SK-MEL-5 (cell line): ENCODE measurements around the gene MARVELD3. TPM values are rescaled to one million over a fixed set of nuclear protein-coding genes. Genes with fewer than 3 reads are reported as not detected.
"Not testable (repeated sequence)": the region's sequence is repeated elsewhere in the genome, so short reads cannot be mapped to it uniquely, and the experiment has no call there.

Source experiments
- DNase-seq: peaks from one replicate; pipeline ENCODE4 v3.0.0-alpha.2; 2016; ENCODE audit warnings: low read depth, low spot score
- in situ Hi-C: cut with HindIII; loops from 2 replicates; pipeline ENCODE4 v1.10.0; 2016; ENCODE audit warnings: low sequenced_read_pairs, high pct_unique_total_duplicates, low pct_unique_long_range_greater_than_20kb
- total RNA-seq: library from RNA; depleted of rRNA; stranded (reverse); fragments of >200 nt; shearing (Covaris generic); gene quantifications from 2 replicates; pipeline ENCODE4 v1.2.3, GENCODE V29; 2014

MARVELD3 gene
- total RNA-seq, 1 experiment from 2014 or later: 0.08 TPM

DNA sequence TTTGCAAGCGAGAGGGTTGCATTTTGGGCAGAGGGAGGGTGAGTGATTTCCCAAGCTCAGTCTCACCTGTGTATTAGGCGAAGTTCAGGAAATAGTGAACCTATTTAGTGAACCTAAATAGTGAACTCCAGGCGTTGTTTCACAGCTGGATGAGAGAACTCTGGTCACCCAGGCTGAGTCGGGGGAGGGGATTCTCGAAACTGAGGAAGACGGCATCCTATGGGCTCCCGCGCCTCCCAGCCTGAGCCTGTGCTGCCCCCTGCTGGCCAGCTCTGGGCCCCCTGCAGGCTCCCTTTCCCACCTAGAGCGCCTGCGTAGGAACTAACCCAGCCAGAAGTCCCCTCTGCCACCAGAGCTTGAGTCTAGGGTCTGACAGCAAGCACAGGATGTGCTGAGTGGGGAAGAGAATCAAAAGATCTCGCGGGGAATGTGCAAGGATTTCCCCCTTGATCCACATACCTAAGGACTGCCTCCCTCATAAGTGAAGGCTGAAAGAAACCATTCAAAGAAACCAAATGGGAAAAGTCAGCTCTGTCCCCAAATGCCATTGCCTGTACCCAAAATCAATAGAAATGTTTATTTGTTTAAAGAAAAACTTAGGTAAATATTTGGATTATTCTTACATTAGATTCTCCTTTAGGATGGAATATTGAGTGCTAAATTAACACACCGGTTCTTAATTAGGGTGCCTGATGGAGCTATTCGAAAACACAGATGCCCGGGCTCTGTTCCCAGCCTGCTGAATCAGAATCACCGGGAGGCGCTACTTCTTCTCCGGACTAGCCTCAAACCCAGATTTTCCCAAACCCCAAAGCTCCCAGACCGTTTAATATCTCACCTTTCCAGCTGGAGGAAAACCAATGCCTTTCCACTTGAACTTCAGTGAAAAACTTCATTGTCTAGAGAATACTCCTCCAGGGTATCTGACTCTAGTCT lies 14.8 kb upstream of the MARVELD3 start:
- in situ Hi-C loops: no loop called here
- DNase-seq: peak; percentile 71

DNA sequence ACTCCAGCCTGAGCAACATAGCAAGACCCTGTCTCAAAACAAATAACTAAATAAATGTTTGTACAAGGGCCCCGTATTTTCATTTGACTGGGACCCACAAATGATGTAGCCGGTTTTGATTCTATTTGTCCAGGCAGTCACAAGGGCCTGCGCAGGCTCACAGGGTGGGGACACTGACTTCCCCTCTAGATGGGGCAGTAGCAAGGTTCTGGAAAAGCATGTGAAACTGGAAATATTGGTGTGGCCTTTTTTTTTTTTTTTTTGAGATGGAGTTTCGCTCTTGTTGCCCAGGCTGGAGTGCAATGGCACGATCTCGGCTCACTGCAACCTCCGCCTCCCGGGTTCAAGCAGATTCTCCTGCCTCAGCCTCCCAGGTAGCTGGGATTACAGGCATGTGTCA lies 11.0 kb upstream of the MARVELD3 start:
- DNase-seq, in situ Hi-C loops: not testable (repeated sequence)

DNA sequence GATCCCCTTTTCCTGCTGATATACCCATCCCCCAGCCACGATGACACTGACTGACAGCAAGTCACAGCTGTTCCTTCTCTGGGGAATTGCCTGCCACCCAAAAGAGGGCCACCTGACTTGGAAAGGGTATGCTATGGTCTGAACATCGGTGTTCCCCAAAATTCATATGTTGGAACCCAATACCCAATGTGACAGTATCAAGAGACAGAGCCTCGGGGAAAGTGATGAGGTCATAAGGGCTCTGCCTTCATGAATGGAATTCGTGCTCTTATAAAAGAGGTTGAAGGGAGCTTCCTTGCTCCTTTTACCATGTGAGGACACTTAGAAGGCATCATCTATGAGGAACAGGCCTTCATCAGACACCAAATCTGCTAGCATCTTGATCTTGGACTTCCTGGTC lies 7.6 kb upstream of the MARVELD3 start:
- in situ Hi-C loops: no loop called here
- DNase-seq: no peak

DNA sequence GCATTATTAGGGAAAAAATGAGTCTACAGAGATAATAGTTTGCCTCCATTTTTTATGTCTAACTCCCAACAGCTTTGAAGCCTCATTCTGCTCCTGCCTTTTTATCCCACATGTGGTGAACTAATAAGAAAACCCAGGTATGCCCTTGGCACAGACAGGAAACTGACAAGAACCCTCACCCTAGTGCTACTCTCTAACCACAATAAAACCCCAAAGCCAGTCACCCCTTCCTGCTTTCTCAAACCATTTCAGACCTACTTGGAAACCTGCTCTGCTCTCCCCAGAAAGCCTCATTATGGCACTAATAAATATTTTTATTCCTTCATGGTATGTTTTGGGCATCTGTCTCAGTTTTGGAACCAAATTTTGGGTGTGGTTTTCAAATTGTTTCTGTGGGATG lies 3.9 kb upstream of the MARVELD3 start:
- in situ Hi-C loops: no loop called here
- no peak for DNase-seq

DNA sequence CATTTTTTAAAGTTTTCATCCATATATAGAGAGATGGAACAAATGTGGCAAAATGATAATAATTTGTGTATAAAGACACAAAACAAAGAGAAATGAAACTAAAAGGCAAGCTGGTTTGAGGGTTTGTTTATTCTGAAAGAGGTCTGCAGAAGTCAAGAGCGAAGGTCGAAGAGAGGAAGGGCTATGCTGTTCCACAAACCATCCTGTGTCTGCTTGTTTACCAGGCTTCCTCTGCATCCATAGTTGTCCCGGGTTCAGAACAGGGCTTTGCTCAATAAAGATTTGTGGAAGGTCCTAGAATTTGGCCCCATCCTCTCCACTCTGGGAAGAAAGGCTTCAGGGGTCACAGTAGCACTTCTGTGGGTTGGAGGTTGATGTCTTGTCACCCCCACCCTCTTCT lies 2.4 kb upstream of the MARVELD3 start:
- DNase-seq: no peak
- in situ Hi-C loops: no loop called here

DNA sequence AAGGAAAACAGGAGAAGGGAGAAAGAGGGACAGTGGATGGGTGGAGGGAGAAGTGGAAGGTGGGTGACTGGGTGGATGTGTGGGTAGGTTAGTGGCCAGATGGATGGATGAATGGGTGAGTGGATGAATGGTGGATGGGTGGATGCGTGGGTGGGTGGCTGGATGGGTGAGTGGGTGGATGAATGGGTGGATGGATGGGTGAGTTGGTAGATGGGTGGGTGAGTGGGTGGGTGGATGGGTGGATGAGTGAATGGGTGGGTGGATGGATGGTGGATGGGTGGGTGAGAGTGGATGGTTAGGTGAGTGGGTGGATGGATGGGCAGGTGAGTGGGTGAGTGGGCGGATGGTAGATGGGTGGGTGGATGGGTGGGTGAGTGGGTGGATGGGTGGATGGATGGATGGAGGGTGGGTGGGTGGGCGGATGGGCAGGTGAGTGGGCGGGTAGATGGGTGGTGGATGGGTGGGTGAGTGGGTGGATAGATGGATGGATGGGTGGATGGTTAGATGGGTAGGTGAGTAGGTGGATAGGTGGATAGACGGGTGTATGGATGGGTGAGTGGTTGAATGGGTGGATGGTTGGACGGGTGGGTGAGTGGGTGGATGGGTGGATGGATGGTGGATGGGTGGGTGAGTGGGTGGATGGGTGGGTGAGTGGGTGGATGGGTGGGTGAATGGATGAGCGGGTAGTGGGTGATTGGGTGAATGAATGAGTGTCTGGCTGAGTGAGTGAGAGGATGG lies 702 bp upstream of the MARVELD3 start:
- DNase-seq: no peak
- in situ Hi-C loops: no loop called here

DNA sequence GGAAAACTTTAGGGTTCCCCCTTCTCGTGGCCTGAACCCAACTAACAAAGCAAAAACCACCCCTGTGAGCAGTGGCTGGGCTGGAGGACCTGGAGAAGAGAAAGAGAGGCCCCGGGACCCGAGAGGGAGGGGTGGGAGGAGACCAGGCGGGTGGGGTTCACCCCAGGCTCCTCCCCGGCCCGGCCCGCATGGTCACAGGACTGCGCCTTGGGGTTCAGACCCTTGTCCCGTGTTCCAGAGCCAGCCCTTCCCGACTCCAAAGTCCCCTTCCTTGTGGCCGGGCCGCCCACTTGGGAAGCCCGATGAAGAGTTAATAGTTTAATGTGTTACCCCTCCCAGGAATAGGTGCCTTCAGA lies 852 bp downstream of the MARVELD3 start:
- DNase-seq: no peak

DNA sequence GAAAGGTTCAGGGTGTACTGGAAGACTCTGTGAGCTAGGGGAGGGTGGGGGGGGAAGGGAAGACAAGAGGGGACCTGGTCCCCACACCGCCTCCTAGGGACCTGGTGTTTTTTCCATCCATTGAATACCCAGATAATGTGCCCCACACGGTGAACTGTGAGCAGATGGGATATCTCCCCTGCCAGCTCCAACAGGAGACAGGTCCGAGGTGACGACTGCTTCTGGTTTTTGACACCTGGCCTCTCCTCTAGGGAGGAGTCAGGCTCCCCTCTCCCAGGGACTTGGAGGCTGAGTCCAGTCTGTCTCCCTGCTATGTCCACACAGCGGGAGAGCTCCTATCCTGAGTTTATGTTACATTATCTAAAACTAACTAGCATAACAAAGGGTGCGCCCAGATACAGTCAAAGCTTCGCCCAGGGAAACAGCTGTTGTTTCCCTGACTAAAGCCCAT lies 1.8 kb downstream of the MARVELD3 start:
- no peak for DNase-seq
- in situ Hi-C loops: no loop called here

More for the DNA sequence above, 852 bp downstream of the MARVELD3 start:
- in situ Hi-C loops: no loop called here

DNA sequence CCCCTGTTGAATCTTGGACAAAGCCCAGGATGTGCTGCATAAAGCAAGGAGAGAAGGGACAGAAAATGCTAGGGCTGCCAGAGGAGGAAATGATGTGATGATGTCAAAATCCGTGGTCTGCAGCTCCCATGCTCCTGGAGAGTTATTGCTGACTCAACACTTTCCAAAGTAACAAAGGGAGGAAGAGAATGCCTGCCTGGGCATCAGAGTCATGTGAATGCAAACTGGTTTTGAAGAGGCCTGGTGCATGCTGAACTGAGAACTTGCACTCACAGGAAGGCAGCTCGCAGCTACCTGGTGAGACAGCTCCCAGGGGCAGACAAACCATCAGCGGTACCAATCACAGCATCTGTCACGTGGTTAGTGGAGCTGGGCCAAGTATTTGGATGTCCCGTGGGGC lies 2.8 kb downstream of the MARVELD3 start:
- in situ Hi-C loops: no loop called here
- no peak for DNase-seq

DNA sequence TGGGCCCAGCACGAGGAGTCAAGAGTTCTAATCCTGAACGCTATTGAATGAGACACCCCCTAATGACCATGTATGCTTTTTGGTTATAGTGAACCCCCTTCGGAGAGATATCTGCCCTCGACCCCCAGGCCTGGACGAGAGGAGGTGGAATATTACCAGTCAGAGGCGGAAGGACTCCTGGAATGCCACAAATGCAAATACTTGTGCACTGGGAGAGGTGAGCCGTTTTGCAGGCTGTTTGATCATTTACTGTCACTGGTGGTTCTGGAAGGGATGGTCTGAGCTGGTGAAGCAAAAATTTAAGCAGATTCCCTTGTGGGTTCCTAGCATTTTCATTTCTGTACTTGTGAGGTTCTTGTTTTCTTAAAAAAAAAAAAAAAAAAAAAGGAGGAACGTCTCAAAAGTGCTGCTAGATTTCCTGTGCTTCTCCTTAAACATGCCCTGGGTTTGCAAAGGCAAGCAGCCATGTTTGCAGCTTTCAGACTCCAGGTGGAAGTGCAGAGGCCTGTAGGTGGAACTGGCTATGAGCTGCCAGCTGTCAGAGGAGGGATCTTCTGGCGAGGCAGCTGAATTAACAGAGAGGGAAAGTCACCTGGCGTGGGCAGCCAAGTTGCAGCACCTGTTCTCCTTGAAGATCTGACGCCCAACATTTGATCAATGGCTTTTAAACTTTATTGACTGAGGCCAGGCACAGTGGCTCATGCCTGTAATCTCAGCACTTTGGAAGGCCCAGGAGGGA lies 3.5 kb downstream of the MARVELD3 start:
- no peak for DNase-seq
- in situ Hi-C loops: no loop called here

DNA sequence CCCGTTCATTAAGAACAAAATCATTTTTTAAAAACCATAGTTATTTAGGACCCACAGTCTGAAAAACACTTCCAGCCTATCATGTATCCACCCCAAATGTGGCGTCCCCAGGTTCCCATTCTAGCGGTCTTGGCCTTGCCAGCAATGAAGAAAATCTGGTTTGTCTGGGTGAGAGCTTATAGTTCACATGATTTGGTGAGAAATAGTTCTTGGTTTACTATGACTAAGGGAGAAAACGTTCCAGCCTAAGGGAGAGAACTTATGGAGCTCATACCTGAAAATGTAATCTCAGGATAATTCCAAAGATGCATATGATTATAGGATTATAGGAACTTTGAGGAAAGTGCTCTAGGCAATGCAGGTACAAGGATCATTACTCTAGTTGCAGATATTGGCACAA lies 4.8 kb downstream of the MARVELD3 start:
- in situ Hi-C loops: no loop called here

DNA sequence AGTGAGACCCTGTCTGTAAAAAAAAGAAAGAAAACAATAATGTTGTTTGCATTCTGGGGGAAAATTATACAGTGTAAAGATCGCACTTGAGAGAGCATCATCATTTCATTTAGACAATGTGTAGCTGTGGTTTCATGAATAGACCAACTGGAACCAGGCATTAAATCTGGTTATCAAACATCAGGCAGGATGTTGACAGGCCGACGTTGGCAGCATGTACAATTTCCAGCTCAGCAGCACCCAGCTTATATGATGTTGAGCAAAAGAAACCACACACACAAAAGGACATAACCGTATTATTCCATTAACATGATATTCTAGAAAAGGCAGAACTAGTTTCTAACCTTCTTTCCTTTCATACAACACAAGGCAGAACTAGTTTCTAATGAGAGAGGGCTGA lies 5.8 kb downstream of the MARVELD3 start:
- in situ Hi-C loops: no loop called here
- no peak for DNase-seq

More for the DNA sequence above, 4.8 kb downstream of the MARVELD3 start:
- no peak for DNase-seq

DNA sequence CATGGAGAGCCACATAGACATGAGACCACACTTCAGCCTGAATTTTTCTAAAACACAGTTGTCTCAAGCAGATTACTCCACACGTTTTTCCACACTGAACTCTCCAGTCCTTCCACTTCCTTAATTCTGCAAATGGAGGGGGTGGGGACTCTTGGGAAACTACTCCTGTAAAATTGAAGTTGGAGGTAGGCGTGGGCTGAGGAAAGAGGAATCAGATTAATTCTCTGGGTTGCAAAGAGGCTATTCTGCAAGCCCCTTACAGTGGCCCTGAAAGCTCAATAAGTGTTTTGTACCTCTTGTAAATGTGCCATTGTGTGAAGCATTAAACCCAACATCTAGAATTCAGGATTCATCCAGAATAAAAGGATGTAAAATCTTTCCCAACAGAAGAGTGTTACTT lies 9.6 kb downstream of the MARVELD3 start:
- in situ Hi-C loops: no loop called here
- peak; percentile 61 for DNase-seq

DNA sequence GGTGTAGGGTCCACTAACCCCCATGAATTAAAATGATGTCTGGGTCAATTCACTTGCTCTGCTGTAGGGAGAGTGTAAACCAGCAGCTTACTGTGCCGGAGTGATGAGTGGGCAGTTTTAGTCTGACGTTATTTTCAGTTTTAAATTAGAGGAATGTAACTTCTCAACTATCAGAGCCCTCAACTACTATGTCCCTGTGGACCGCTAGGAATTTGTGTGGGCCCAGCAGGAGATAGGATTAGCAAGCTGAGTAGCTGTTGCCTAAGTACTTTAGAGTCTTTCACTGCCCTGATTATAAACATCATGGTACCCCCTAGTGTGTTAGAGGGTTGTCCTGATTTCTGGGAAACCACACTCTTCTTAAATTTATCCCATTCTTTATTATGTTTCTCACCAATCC lies 11.4 kb downstream of the MARVELD3 start:
- in situ Hi-C loops: no loop called here
- no peak for DNase-seq

DNA sequence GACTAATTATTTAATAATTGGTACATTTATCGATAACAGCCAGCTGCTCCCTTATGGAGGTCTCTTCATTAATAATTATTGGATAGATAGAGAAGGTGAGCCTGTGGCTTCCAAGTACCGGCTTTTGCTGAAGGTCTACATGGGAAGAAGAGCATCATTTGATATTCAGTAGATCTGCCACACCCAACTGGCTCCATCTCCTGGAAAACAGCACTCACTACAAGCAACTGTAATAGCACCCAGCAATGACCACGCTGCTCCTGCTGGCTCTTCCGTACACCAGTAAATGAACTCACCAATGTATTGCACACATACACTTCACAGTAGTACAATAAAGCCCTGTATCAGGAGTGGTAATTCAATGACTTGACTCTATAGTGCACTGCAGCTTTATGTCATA lies 19.5 kb downstream of the MARVELD3 start:
- peak; percentile 70 for DNase-seq
- in situ Hi-C loops: no loop called here

DNA sequence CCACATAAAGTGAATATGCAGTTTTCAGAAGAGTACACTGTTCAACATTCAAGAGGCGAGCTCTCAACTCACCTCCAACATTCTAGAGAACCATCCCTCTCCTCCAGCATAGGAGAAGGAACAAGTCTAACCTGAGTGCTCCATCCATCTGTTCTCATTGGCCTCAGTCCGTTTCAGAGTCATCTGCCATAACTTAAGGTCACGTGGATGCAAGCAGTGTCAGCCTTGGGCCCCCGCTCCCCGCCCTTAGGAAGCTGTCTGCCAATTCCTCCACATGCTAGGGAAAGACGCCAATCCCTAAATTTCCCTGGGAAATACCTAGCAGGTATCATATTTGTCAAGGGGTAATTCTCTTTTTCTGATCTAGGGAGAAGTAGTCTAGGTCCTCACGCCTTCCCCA lies 21.4 kb downstream of the MARVELD3 start:
- in situ Hi-C loops: no loop called here

DNA sequence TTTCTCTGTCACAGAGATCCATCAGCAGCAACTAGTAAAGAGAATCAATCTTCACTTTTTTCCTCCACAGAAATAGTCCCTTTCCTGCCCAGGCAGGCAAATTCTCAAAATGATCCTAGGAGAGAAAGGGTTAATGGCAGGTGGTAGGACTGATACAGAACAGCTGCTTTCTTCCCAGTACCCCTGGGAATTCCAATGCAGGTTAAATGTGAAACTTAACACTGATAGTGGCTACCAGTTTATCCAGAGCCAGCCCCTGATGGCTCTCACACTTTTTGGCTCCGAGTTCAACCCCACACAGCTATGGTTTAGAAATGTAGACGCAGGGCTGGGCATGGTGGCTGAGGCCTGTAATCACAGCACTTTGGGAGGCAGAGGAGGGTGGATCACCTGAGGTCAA lies 22.2 kb downstream of the MARVELD3 start:
- in situ Hi-C loops: no loop called here
- no peak for DNase-seq

More for the DNA sequence above, 21.4 kb downstream of the MARVELD3 start:
- no peak for DNase-seq

DNA sequence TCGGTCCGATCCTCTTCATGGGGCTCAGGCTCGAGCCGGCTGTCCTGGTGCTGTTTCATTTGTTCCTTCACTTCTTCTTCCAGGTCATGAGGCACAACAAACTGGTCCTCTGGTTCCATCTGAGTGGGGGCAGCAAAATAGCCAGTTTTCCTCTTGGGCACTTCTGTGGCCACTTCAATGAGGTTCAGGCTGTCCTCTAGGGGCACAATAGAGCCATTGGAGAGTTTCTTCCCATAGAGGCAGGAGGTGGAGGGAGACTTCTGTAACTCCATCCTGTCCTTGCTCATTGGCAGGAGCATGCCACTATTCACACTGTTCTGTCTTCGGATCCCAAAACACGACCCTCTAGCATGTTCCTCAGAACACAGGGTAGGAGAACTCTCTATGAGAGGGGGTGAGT lies 22.9 kb downstream of the MARVELD3 start:
- DNase-seq: peak; percentile 46
- in situ Hi-C loops: no loop called here
